ENCODE measurements around the gene FYB1. TPM values are rescaled to one million over a fixed set of nuclear protein-coding genes. Genes with fewer than 3 reads are reported as not detected.

The FYB1 gene
- total RNA-seq, 3 donors from 2014 or later (not counting 1 experiment from before 2014, with no cell fraction given), result 277 to 340 (median 295) TPM

GRCh38 chr5:39080168-39080567 is 139.2 kb downstream of the FYB1 start:
- Histone ChIP-seq H3K9me3 (ENCODE audit: control insufficient read depth, insufficient read depth, low read length) (no peaks in the 10 kb centered on the region), H3K4me1 (ENCODE audit: control insufficient read depth, insufficient read depth, low read length) (peaks cover 1% of the 10 kb centered on the region), H3K36me3 (ENCODE audit: control insufficient read depth, insufficient read depth, low read length) (no peaks in the 10 kb centered on the region), H3K4me3 (ENCODE audit: low read length) (no peak overlapping the region), H3K27me3 (ENCODE audit: control insufficient read depth, insufficient read depth, low read length) (peaks cover 13% of the 10 kb centered on the region), H3K27ac (ENCODE audit: low read length) (no peak overlapping the region)
- Mint-ChIP-seq H3K4me3 (no peak overlapping the region), H3K27ac (no peak overlapping the region), H3K9me3 (no peaks in the 10 kb centered on the region), H3K27me3 (ENCODE audit: low read depth in 2 of 2) (peaks cover 9 to 11% of the 10 kb centered on the region in 2 donors), H3K4me1 (peaks cover 8 to 17% of the 10 kb centered on the region in 2 donors), H3K36me3 (no peaks in the 10 kb centered on the region)
- intact Hi-C loops (cut with micrococcal nuclease), result loop anchor here (1.0 to 5.0 kb wide), 3 partner anchors 75 to 638 kb away; no protein-coding TSS in a partner anchor
- TF ChIP-seq CTCF (IDR thresholded peaks at IDR 0.05), result no peak
- WGBS (ENCODE audit: insufficient coverage), result no CpG with 5 or more reads among the region's 2 CpGs
- DNase-seq (no peak), ATAC-seq (no peak)

- Mint-ChIP-seq H3K36me3 (no peaks in the 10 kb centered on the region), H3K4me3 (no peak overlapping the region), H3K4me1 (peaks cover 15 to 22% of the 10 kb centered on the region in 2 donors), H3K27ac (no peak overlapping the region), H3K9me3 (no peaks in the 10 kb centered on the region), H3K27me3 (ENCODE audit: low read depth in 2 of 2) (peaks cover 9 to 11% of the 10 kb centered on the region in 2 donors)
- H3K9me3 ChIP-seq (ENCODE audit: control insufficient read depth, insufficient read depth, low read length), result no peaks in the 10 kb centered on the region
- intact Hi-C loops (cut with micrococcal nuclease), result no loop called here
- H3K4me3 ChIP-seq (ENCODE audit: low read length), result no peak overlapping the region
- DNase-seq, result no peak
- TF ChIP-seq CTCF (IDR thresholded peaks at IDR 0.05), result no peak
- H3K36me3 ChIP-seq (ENCODE audit: control insufficient read depth, insufficient read depth, low read length), result no peaks in the 10 kb centered on the region
- ATAC-seq, result no peak
- 92% methylated on average over 2 of the region's 2 CpGs for WGBS (ENCODE audit: insufficient coverage)
- peaks cover 3% of the 10 kb centered on the region for H3K4me1 ChIP-seq (ENCODE audit: control insufficient read depth, insufficient read depth, low read length)
- H3K27ac ChIP-seq (ENCODE audit: low read length), result no peak overlapping the region
- H3K27me3 ChIP-seq (ENCODE audit: control insufficient read depth, insufficient read depth, low read length), result peaks cover 13% of the 10 kb centered on the region
Observed at GRCh38 chr5:39079147-39079546, 140.2 kb downstream of the FYB1 start.

- H3K36me3 ChIP-seq (ENCODE audit: control insufficient read depth, insufficient read depth, low read length), result peaks cover 3% of the 10 kb centered on the region
- H3K4me3 ChIP-seq (ENCODE audit: low read length), result no peak overlapping the region
- TF ChIP-seq CTCF (IDR thresholded peaks at IDR 0.05), result no peak
- H3K27ac Mint-ChIP-seq, result peak overlapping the region in 1 of 2 donors; percentile 5
- no peaks in the 10 kb centered on the region for H3K9me3 ChIP-seq (ENCODE audit: control insufficient read depth, insufficient read depth, low read length)
- no peak for ATAC-seq
- H3K9me3 Mint-ChIP-seq, result no peaks in the 10 kb centered on the region
- H3K27ac ChIP-seq (ENCODE audit: low read length), result no peak overlapping the region
- H3K4me1 ChIP-seq (ENCODE audit: control insufficient read depth, insufficient read depth, low read length), result peaks cover 3% of the 10 kb centered on the region
- peaks cover 6 to 11% of the 10 kb centered on the region in 2 donors for H3K27me3 Mint-ChIP-seq (ENCODE audit: low read depth in 2 of 2)
- peaks cover 27 to 34% of the 10 kb centered on the region in 2 donors for H3K4me1 Mint-ChIP-seq
- no peaks in the 10 kb centered on the region for H3K36me3 Mint-ChIP-seq
- H3K27me3 ChIP-seq (ENCODE audit: control insufficient read depth, insufficient read depth, low read length), result peaks cover 13% of the 10 kb centered on the region
- peak overlapping the region; percentile 0 for H3K4me3 Mint-ChIP-seq
- WGBS (ENCODE audit: insufficient coverage), result 42% methylated on average over 3 of the region's 6 CpGs
- intact Hi-C loops (cut with micrococcal nuclease), result no loop called here
- DNase-seq, result peak in 1 of 2 donors; percentile 17
Observed at GRCh38 chr5:39076757-39077728, 142.3 kb downstream of the FYB1 start.

Data from natural killer cell (primary cell).